NCI-H2081 (cell line): Measurements from ENCODE around the gene CYP4F22.
"Not testable (repeated sequence)": the region's sequence is repeated elsewhere in the genome, so short reads cannot be mapped to it uniquely, and the experiment has no call there.

Experiments used
- DNase-seq, 2 experiments: peaks; one replicate each; lab custom pipeline; 2025; lab: John Stamatoyannopoulos, UW

CYP4F22 gene

GRCh38 chr19:15508035-15508710 is at the start of gene CYP4F22:
Gene CYP4F22, plus strand, starts transcription at chr19:15508525. Its CDS starts 16,812 bp downstream, at chr19:15525337.
- DNase-seq, result no peak

GRCh38 chr19:15461694-15462093 is 46.6 kb upstream of the CYP4F22 start:
- no peak for DNase-seq

- no peak for DNase-seq
These were observed 44.4 kb upstream of the CYP4F22 start for GRCh38 chr19:15463861-15464371.

GRCh38 chr19:15464394-15465385 is 43.6 kb upstream of the CYP4F22 start, which contains the start of gene RASAL3:
Gene RASAL3, minus strand, starts transcription at chr19:15464544. Its CDS starts 186 bp downstream, at chr19:15464358.
- DNase-seq, result no peak

GRCh38 chr19:15466851-15467733 is 41.2 kb upstream of the CYP4F22 start:
- DNase-seq, result no peak

- DNase-seq, result no peak
These were observed 40.6 kb upstream of the CYP4F22 start for GRCh38 chr19:15467734-15468214.

- no peak for DNase-seq
These were observed 39.4 kb upstream of the CYP4F22 start for GRCh38 chr19:15468675-15469512.

GRCh38 chr19:15469513-15470297 is 38.6 kb upstream of the CYP4F22 start:
- DNase-seq, result no peak

- no peak for DNase-seq
These were observed 36.7 kb upstream of the CYP4F22 start for GRCh38 chr19:15471639-15472101.

- not testable (repeated sequence) for DNase-seq
These were observed 34.5 kb upstream of the CYP4F22 start for GRCh38 chr19:15473821-15474220.

GRCh38 chr19:15475169-15475568 is 33.2 kb upstream of the CYP4F22 start:
- DNase-seq, result no peak

- DNase-seq, result no peak
These were observed 32.7 kb upstream of the CYP4F22 start for GRCh38 chr19:15475611-15476010.

- no peak for DNase-seq
These were observed 32.0 kb upstream of the CYP4F22 start for GRCh38 chr19:15476325-15476724.

GRCh38 chr19:15479391-15480345 is 28.7 kb upstream of the CYP4F22 start, which contains the start of gene PGLYRP2:
Gene PGLYRP2, minus strand, starts transcription at chr19:15479501. Its CDS starts 130 bp downstream, at chr19:15479371.
- DNase-seq, result no peak

- not testable (repeated sequence) for DNase-seq
These were observed 27.3 kb upstream of the CYP4F22 start for GRCh38 chr19:15480996-15481395.

GRCh38 chr19:15485768-15486167 is 22.6 kb upstream of the CYP4F22 start:
- DNase-seq, result not testable (repeated sequence)

- DNase-seq, result no peak
These were observed 21.3 kb upstream of the CYP4F22 start for GRCh38 chr19:15487038-15487437.
